ENCODE results near the gene CWC27.
"Not testable (repeated sequence)": the region's sequence is repeated elsewhere in the genome, so short reads cannot be mapped to it uniquely, and the experiment has no call there.

CWC27 gene

DNA sequence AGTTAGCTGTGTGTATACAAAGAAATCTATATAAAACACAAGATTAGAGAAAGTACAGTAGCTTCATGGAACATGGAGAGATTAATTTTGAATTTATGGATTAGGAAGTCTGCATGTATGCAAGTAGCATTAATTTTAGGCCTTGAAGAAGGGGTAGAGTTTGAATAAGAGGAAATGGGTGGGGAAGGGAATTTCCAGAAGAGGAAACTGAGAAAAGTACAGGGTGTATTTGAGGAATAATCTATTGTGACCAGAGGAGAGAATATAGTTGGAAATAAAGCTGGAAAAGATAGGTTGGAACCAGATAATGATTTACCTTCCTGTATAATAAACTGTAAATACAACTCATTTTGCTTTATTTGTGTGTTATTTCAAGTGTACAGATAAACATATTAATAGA lies 53.6 kb downstream of the CWC27 start:
- TF ChIP-seq, protein P1, sequence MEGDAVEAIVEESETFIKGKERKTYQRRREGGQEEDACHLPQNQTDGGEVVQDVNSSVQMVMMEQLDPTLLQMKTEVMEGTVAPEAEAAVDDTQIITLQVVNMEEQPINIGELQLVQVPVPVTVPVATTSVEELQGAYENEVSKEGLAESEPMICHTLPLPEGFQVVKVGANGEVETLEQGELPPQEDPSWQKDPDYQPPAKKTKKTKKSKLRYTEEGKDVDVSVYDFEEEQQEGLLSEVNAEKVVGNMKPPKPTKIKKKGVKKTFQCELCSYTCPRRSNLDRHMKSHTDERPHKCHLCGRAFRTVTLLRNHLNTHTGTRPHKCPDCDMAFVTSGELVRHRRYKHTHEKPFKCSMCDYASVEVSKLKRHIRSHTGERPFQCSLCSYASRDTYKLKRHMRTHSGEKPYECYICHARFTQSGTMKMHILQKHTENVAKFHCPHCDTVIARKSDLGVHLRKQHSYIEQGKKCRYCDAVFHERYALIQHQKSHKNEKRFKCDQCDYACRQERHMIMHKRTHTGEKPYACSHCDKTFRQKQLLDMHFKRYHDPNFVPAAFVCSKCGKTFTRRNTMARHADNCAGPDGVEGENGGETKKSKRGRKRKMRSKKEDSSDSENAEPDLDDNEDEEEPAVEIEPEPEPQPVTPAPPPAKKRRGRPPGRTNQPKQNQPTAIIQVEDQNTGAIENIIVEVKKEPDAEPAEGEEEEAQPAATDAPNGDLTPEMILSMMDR (conservative IDR thresholded peaks at IDR 0.05; ENCODE audit: low read depth, low read length): no peak
- DNase-seq (ENCODE audit: low read depth): no peak
- no peak overlapping the region for H3K4me3 ChIP-seq (ENCODE audit: low read length)

DNA sequence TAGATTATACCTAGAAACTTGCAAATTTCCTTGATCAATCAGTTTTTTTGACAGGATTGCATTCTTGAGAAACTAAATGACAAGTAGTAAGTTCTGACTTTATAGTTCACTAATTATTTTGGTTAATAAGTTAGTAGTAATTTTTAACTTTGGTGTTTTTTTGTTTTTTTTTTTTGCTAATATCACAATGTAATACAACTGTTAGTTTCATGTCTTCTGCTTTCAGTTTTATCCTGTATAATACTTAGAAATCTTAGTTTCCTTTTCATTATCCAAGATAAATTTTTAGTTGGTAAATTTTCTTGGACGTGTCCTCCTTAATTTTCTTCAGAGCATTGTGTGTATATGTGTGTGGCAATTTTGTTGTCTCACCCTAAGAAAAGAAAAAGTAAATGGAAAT lies 57.8 kb downstream of the CWC27 start:
- TF ChIP-seq, protein P1 (conservative IDR thresholded peaks at IDR 0.05; ENCODE audit: low read depth, low read length): no peak
- no peak overlapping the region for H3K4me3 ChIP-seq (ENCODE audit: low read length)
- DNase-seq (ENCODE audit: low read depth): no peak

GRCh38 chr5:64827703-64828102 lies 59.0 kb downstream of the CWC27 start:
- TF ChIP-seq, protein P1 (conservative IDR thresholded peaks at IDR 0.05; ENCODE audit: low read depth, low read length): no peak
- no peak for DNase-seq (ENCODE audit: low read depth)
- H3K4me3 ChIP-seq (ENCODE audit: low read length): no peak overlapping the region

GRCh38 chr5:64830650-64831049 lies 61.9 kb downstream of the CWC27 start:
- not testable (repeated sequence) for H3K4me3 ChIP-seq (ENCODE audit: low read length); DNase-seq (ENCODE audit: low read depth)

GRCh38 chr5:64831996-64832395 lies 63.3 kb downstream of the CWC27 start:
- no peak for DNase-seq (ENCODE audit: low read depth)
- TF ChIP-seq, protein P1 (conservative IDR thresholded peaks at IDR 0.05; ENCODE audit: low read depth, low read length): no peak
- no peak overlapping the region for H3K4me3 ChIP-seq (ENCODE audit: low read length)

DNA sequence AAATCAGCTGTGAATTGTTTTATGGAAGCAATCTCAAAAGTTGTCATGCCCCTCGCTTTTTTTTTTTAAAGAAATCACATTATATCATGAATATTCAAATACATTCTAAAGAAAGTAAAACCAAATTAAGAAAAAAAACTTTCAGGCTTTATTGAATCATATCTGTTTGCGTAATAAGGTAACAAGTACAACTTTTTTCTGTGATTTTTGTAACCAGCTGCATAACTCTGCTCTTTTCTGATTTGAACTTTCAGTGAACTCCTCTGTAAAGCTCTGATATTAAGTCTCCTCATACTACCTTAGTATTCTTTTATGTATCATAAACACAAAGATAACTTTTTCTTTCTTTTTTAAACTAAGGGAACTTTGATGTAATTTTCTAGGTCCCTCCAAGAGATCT lies 65.3 kb downstream of the CWC27 start:
- TF ChIP-seq, protein P1 (conservative IDR thresholded peaks at IDR 0.05; ENCODE audit: low read depth, low read length): no peak
- H3K4me3 ChIP-seq (ENCODE audit: low read length): no peak overlapping the region
- DNase-seq (ENCODE audit: low read depth): no peak

- no peak for DNase-seq (ENCODE audit: low read depth)
- no peak overlapping the region for H3K4me3 ChIP-seq (ENCODE audit: low read length)
- TF ChIP-seq, protein P1 (conservative IDR thresholded peaks at IDR 0.05; ENCODE audit: low read depth, low read length): no peak
Measured at GRCh38 chr5:64834611-64835010, 65.9 kb downstream of the CWC27 start.

DNA sequence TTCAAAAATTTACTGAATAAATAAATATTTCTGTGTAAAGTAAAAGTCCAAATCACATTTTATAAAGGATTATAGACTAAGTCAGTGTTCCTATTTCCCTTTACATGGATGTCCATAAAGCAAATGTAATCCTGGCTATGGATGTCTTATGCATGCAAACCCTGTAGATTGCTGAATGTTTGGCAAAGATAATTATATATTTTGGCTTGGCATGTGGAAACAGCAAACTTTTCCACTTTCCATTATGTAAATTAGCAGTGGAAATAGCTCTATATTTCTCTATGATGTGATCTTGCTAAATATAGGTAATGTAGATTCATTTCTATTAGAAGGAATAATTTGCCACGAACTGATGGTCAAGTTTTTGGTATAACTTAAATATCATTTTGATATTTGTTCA lies 66.5 kb downstream of the CWC27 start:
- H3K4me3 ChIP-seq (ENCODE audit: low read length): no peak overlapping the region
- TF ChIP-seq, protein P1 (conservative IDR thresholded peaks at IDR 0.05; ENCODE audit: low read depth, low read length): no peak
- DNase-seq (ENCODE audit: low read depth): no peak
